Psoas muscle (tissue), 8 donors: Measurements from ENCODE around the gene CCL4. TPM values are rescaled to one million over a fixed set of nuclear protein-coding genes. Genes with fewer than 3 reads are reported as not detected.
"Not testable (repeated sequence)": the region's sequence is repeated elsewhere in the genome, so short reads cannot be mapped to it uniquely, and the experiment has no call there.

Experiments
- ATAC-seq, 4 donors: fragments of 200-7000 bp; cut with Tn5 transposase; one replicate each; pipeline ENCODE4 v1.9.1; 2020; ENCODE audit warnings: moderate library complexity in 3 of 4, mild to moderate bottlenecking in 2 of 4
- DNase-seq, 2 donors: peaks; one replicate each; pipeline ENCODE4 v3.0.0-alpha.2; 2020
- H3K27ac ChIP-seq: fragments of 200-600 bp; one replicate; pipeline ENCODE4 v1.8.0; 2022
- H3K27me3 ChIP-seq, 3 donors: fragments of 200-600 bp in 1 of 3; one replicate each; pipeline versions ENCODE4 v1.6.1 to v1.8.0; 2013 to 2022; ENCODE audit warnings: low read length in 2 of 3, mild to moderate bottlenecking in 2 of 3, moderate library complexity in 1 of 3; ENCODE audit not compliant: insufficient read depth in 3 of 3
- H3K36me3 ChIP-seq, 2 donors: fragments of 200-600 bp in 1 of 2; one replicate each; pipeline versions ENCODE4 v1.6.1 to v1.8.0; 2013 to 2022; ENCODE audit warnings: low read depth in 1 of 2, mild to moderate bottlenecking in 1 of 2, moderate library complexity in 1 of 2; ENCODE audit not compliant: insufficient read depth in 1 of 2
- H3K4me1 ChIP-seq: fragments of 200-600 bp; one replicate; pipeline ENCODE4 v1.8.0; 2022
- H3K4me3 ChIP-seq: fragments of 200-600 bp; one replicate; pipeline ENCODE4 v1.8.0; 2022; ENCODE audit warnings: mild to moderate bottlenecking
- H3K9me3 ChIP-seq: fragments of 200-600 bp; one replicate; pipeline ENCODE4 v1.8.0; 2022
- CTCF ChIP-seq: fragments of 200-600 bp; IDR thresholded peaks from one replicate; pipeline ENCODE4 v1.8.0; 2022; ENCODE audit warnings: antibody characterized with exemption
- WGBS, 3 donors: extraction: QIAGEN DNeasy Blood & Tissue Kit; methylation state at CpG; one replicate each; pipeline versions ENCODE4 v1.1.6 to v1.1.7; 2013; 5-methylcytosine and 5-hydroxymethylcytosine counted together
- intact Hi-C, 2 donors: fragments of 100-400 bp; cut with DNase I; formaldehyde crosslinking; loops; one replicate each; pipeline versions ENCODE4 v1.11.0 to v1.14.2; 2022
- polyA plus RNA-seq, 3 donors: library from polyadenylated mRNA; stranded (reverse); fragments of 200-250 nt; gene quantifications; one replicate each; pipeline ENCODE4 v1.2.3, GENCODE V29; 2013
- total RNA-seq, 4 donors: library from RNA; stranded (reverse); fragmentation: NEBNext Ultra II Directional in 2 of 4; extraction: Animal tissue kit (Norgen Biotek cat#: 25700) in 2 of 4; gene quantifications; one replicate each; pipeline versions ENCODE4 v1.2.1 to v1.2.4, GENCODE V29; 2021 to 2023
- donor health status: healthy with polysubstance abuse.
- donor health status: DM: no; HTN: no; CAD: no; lungs with moderate emphysema.
- donor health status: Bipolar disorder and iron deficiency.
- donor health status: healthy.
- donor health status: DM: yes; HTN: yes; CAD: no.
- donor health status: DM: no; HTN: no; CAD: no.
- donor health status: DM: no; HTN: no; CAD: no.
- donor health status: DM: yes; HTN: yes; CAD: no.

Gene CCL4
- total and polyA plus RNA-seq, 7 donors: 0.13 to 2.2 (median 0.41) TPM

DNA sequence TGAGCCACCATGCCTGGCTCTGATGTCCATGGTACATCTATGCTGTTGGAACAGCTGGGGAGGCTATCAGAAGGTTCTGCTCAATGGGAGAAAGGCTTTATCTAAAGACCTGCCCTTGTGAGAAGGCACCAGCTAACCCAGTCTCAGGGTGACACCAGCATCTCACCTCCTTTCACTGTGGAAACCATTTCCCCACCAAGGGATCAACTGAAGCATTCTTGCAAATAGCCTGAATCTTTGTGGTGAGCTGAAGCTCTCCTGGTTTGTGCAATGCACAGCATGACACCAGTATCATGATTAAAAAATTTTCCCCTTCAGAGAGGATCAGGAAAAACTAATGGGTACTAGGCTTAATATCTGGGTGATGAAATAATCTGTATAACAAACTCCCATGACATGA lies 34.5 kb upstream of the CCL4 start:
- Histone ChIP-seq H3K4me1 (no peaks in the 10 kb centered on the region), H3K9me3 (no peaks in the 10 kb centered on the region), H3K36me3 (no peaks in the 10 kb centered on the region), H3K27ac (no peak overlapping the region), H3K27me3 (no peaks in the 10 kb centered on the region), H3K4me3 (no peak overlapping the region)
- DNase-seq (no peak), ATAC-seq (no peak)
- intact Hi-C loops: no loop called here
- no peak for TF ChIP-seq CTCF

- Histone ChIP-seq H3K4me1 (no peaks in the 10 kb centered on the region), H3K4me3 (no peak overlapping the region), H3K9me3 (no peaks in the 10 kb centered on the region), H3K27me3 (no peaks in the 10 kb centered on the region), H3K36me3 (no peaks in the 10 kb centered on the region), H3K27ac (no peak overlapping the region)
- DNase-seq (no peak), ATAC-seq (no peak)
- WGBS, 3 donors: 66 to 72% (median 70%) methylated on average over 3 of the region's 3 CpGs
- intact Hi-C loops: loop anchor here in 1 of 2 donors (5.0 kb wide), 1 partner anchor 98 kb away; no protein-coding TSS in a partner anchor
- TF ChIP-seq CTCF: no peak
These were observed 33.2 kb upstream of the CCL4 start for GRCh38 chr17:36070427-36070826.

- WGBS, 3 donors: 60 to 70% (median 66%) methylated on average over 2 of the region's 2 CpGs
- ATAC-seq (no peak), DNase-seq (no peak)
- Histone ChIP-seq H3K27ac (no peak overlapping the region), H3K4me3 (no peak overlapping the region), H3K27me3 (no peaks in the 10 kb centered on the region), H3K36me3 (no peaks in the 10 kb centered on the region), H3K9me3 (no peaks in the 10 kb centered on the region), H3K4me1 (no peaks in the 10 kb centered on the region)
- TF ChIP-seq CTCF: no peak
- intact Hi-C loops: loop anchor here in 1 of 2 donors (5.0 kb wide), 1 partner anchor 99 kb away; no protein-coding TSS in a partner anchor
These were observed 31.9 kb upstream of the CCL4 start for GRCh38 chr17:36071751-36072150.

- intact Hi-C loops: loop anchor here in 1 of 2 donors (5.0 kb wide), 1 partner anchor 100 kb away; no protein-coding TSS in a partner anchor
- Histone ChIP-seq H3K36me3 (no peaks in the 10 kb centered on the region), H3K27ac (no peak overlapping the region), H3K27me3 (no peaks in the 10 kb centered on the region), H3K9me3 (no peaks in the 10 kb centered on the region), H3K4me1 (no peaks in the 10 kb centered on the region), H3K4me3 (no peak overlapping the region)
- no peak for ATAC-seq
- TF ChIP-seq CTCF: peak; percentile 49
- peak; percentile 22 to 63 for DNase-seq
- 30 to 32% (median 31%) methylated on average over 12 of the region's 12 CpGs for WGBS, 3 donors
These were observed 31.1 kb upstream of the CCL4 start for GRCh38 chr17:36072431-36073121.

GRCh38 chr17:36074365-36074764 lies 29.3 kb upstream of the CCL4 start:
- H3K36me3 ChIP-seq: no peaks in the 10 kb centered on the region
- no peaks in the 10 kb centered on the region for H3K27me3 ChIP-seq
- no peak for TF ChIP-seq CTCF
- intact Hi-C loops: loop anchor here in 1 of 2 donors (5.0 kb wide), 1 partner anchor 102 kb away; no protein-coding TSS in a partner anchor
- ATAC-seq (no peak), DNase-seq (no peak)
- no peak overlapping the region for H3K27ac ChIP-seq
- no peaks in the 10 kb centered on the region for H3K4me1 ChIP-seq
- 75 to 89% (median 86%) methylated on average over 1 of the region's 1 CpG for WGBS, 3 donors
- H3K9me3 ChIP-seq: no peaks in the 10 kb centered on the region
- H3K4me3 ChIP-seq: no peak overlapping the region

- H3K36me3 ChIP-seq, H3K9me3 ChIP-seq, intact Hi-C loops, H3K4me3 ChIP-seq, H3K27me3 ChIP-seq, H3K4me1 ChIP-seq, ATAC-seq, H3K27ac ChIP-seq, DNase-seq: not testable (repeated sequence)
- 69 to 76% (median 70%) methylated on average over 5 of the region's 5 CpGs for WGBS, 3 donors
These were observed 21.8 kb upstream of the CCL4 start for GRCh38 chr17:36081681-36082471.
